Adipocyte (in vitro differentiated cells): ENCODE measurements around the gene RAPGEF2.
"Not testable (repeated sequence)": the region's sequence is repeated elsewhere in the genome, so short reads cannot be mapped to it uniquely, and the experiment has no call there.

Source experiments
- DNase-seq: peaks from one replicate; pipeline ENCODE4 v3.0.0-alpha.2; 2015; ENCODE audit warnings: low read depth
- H3K27me3 ChIP-seq: replicated peaks from 2 replicates; pipeline ENCODE4 v1.7.0; 2013; ENCODE audit warnings: mild to moderate bottlenecking, low read length, moderate library complexity; ENCODE audit not compliant: control insufficient read depth, insufficient read depth
- H3K36me3 ChIP-seq: 2 replicates; pipeline ENCODE4 v1.7.0; 2013; ENCODE audit warnings: low read length, mild to moderate bottlenecking, moderate library complexity; ENCODE audit not compliant: control insufficient read depth, insufficient read depth, severe bottlenecking
- H3K4me1 ChIP-seq: 2 replicates; pipeline ENCODE4 v1.7.0; 2013; ENCODE audit warnings: mild to moderate bottlenecking, low read length, moderate library complexity; ENCODE audit not compliant: control insufficient read depth, insufficient read depth
- H3K4me3 ChIP-seq: 2 replicates; pipeline ENCODE4 v1.7.0; 2013; ENCODE audit warnings: mild to moderate bottlenecking, low read length, moderate library complexity
- H3K9ac ChIP-seq: 2 replicates; pipeline ENCODE4 v1.7.0; 2013; ENCODE audit warnings: mild to moderate bottlenecking, low read length, moderate library complexity
- H3K9me3 ChIP-seq: 2 replicates; pipeline ENCODE4 v1.7.0; 2013; ENCODE audit warnings: mild to moderate bottlenecking, low read length, moderate library complexity; ENCODE audit not compliant: control insufficient read depth

Gene RAPGEF2

DNA sequence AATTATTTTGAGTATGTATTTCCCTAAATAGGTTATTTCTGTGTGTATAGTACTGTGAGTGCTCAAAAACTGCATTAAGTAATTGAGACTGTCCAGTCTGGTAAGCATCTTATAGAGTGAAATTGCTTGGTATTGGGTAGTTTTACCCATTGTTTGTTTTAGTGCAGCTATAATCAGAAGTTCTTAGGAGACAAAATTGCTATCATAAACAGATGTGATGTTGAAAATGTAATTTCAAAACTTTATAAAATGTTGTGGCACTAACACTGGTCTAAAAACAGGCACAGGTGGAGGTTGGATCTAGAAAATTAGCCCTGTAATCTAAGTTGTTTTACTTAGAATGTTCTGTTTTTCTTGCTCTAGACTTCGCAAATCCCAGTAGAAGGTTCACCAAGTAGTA is 46.8 kb downstream of the RAPGEF2 start:
- Histone ChIP-seq H3K4me1 (peaks cover 3% of the 10 kb centered on the region), H3K9me3 (no peaks in the 10 kb centered on the region), H3K36me3 (no peaks in the 10 kb centered on the region), H3K27me3 (no peaks in the 10 kb centered on the region), H3K9ac (no peak overlapping the region), H3K4me3 (no peak overlapping the region)
- DNase-seq = no peak

DNA sequence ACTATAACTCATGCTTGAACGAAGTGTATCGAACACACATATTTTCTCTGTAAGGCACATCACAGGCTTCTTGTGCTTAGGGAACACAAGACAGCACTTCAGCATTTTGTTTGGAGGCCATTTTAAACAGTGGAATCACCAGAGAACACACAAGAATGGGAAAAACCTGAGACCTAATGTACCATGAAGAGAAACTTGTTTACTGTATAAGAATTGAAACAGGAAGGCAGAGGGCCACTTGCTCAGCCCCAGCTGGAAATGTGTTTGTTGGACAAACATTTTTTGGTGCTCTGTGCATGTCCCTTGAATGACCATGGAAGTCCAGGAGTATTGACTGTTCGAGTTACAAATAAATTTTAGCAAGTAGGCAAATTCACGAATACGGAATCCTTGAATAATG is 47.5 kb downstream of the RAPGEF2 start:
- Histone ChIP-seq H3K4me1 (peaks cover 3% of the 10 kb centered on the region), H3K4me3 (no peak overlapping the region), H3K27me3 (no peaks in the 10 kb centered on the region), H3K36me3 (no peaks in the 10 kb centered on the region), H3K9ac (no peak overlapping the region), H3K9me3 (no peaks in the 10 kb centered on the region)
- no peak for DNase-seq

DNA sequence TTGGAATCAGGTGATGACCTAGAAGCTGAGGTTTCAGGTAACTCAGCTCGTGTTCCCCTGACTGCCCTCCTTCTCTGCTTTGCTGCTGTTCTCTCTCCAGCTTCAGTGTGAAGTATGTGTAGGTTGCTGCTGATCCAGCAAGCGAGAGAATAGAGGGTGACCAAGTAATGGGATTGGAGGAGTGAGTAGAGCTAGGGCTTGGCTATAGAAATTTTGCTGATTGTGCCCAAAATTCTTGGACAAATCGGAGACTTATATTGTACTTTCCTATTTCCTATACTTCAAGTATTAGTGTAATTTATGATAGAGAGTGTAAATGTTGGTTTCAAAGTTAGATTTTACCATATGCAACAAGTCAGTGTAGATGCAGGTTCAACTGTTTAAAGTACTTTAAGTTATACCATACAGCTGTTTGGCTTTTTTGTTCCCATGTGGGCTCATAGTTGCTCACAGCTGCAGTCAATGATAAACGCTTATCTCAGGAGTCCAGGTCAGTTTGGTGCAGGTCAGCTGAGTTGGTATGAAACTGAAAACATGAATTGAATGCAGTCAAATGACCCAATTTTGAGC is 48.0 kb downstream of the RAPGEF2 start:
- no peaks in the 10 kb centered on the region for H3K27me3 ChIP-seq
- H3K4me3 ChIP-seq = no peak overlapping the region
- peaks cover 3% of the 10 kb centered on the region for H3K4me1 ChIP-seq
- no peak for DNase-seq
- H3K36me3 ChIP-seq = no peaks in the 10 kb centered on the region
- H3K9ac ChIP-seq = no peak overlapping the region
- no peaks in the 10 kb centered on the region for H3K9me3 ChIP-seq

- no peak overlapping the region for H3K9ac ChIP-seq
- no peak for DNase-seq
- H3K4me1 ChIP-seq = no peaks in the 10 kb centered on the region
- no peaks in the 10 kb centered on the region for H3K27me3 ChIP-seq
- no peaks in the 10 kb centered on the region for H3K36me3 ChIP-seq
- H3K4me3 ChIP-seq = no peak overlapping the region
- no peaks in the 10 kb centered on the region for H3K9me3 ChIP-seq
These were observed 48.8 kb downstream of the RAPGEF2 start for GRCh38 chr4:159151689-159152088.

- H3K27me3 ChIP-seq = no peaks in the 10 kb centered on the region
- no peaks in the 10 kb centered on the region for H3K36me3 ChIP-seq
- no peak overlapping the region for H3K9ac ChIP-seq
- no peaks in the 10 kb centered on the region for H3K9me3 ChIP-seq
- H3K4me3 ChIP-seq = no peak overlapping the region
- H3K4me1 ChIP-seq = no peaks in the 10 kb centered on the region
- DNase-seq = no peak
These were observed 49.3 kb downstream of the RAPGEF2 start for GRCh38 chr4:159152181-159152580.

GRCh38 chr4:159153669-159154068 is 50.8 kb downstream of the RAPGEF2 start:
- H3K9me3 ChIP-seq = no peaks in the 10 kb centered on the region
- H3K27me3 ChIP-seq = no peaks in the 10 kb centered on the region
- H3K4me3 ChIP-seq = no peak overlapping the region
- DNase-seq = no peak
- H3K36me3 ChIP-seq = no peaks in the 10 kb centered on the region
- no peaks in the 10 kb centered on the region for H3K4me1 ChIP-seq
- no peak overlapping the region for H3K9ac ChIP-seq

GRCh38 chr4:159155119-159155518 is 52.2 kb downstream of the RAPGEF2 start:
- no peaks in the 10 kb centered on the region for H3K4me1 ChIP-seq
- no peaks in the 10 kb centered on the region for H3K9me3 ChIP-seq
- H3K36me3 ChIP-seq = no peaks in the 10 kb centered on the region
- no peak overlapping the region for H3K4me3 ChIP-seq
- H3K27me3 ChIP-seq = no peaks in the 10 kb centered on the region
- H3K9ac ChIP-seq = no peak overlapping the region
- DNase-seq = no peak

DNA sequence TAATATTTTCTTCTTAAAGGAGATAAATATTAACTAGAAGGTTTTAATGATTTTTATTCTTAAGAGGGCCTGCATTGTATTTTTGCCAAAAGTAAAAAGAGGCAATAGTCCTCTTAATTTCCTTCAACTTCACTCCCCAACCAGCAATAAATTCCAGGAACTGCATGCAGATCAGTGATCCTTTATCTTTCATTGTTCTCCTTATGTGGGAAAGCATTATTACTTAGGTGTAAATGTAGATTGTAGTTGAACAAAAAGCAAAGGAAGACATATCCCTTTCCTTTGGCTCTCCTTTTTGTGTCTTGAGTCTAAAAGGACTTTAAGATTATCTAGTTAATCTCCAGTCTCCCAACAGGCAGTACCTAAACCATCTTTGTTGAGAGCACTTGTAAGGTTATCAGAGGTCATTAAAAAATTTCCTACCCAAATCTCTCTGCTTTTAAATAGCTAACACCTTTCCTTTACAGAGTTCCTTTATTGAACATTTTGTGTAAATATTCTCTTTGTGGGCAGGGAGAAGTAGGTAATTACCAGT is 55.3 kb downstream of the RAPGEF2 start:
- Histone ChIP-seq H3K4me3 (no peak overlapping the region), H3K9ac (no peak overlapping the region), H3K27me3 (no peaks in the 10 kb centered on the region), H3K9me3 (no peaks in the 10 kb centered on the region), H3K4me1 (no peaks in the 10 kb centered on the region), H3K36me3 (no peaks in the 10 kb centered on the region)
- no peak for DNase-seq

DNA sequence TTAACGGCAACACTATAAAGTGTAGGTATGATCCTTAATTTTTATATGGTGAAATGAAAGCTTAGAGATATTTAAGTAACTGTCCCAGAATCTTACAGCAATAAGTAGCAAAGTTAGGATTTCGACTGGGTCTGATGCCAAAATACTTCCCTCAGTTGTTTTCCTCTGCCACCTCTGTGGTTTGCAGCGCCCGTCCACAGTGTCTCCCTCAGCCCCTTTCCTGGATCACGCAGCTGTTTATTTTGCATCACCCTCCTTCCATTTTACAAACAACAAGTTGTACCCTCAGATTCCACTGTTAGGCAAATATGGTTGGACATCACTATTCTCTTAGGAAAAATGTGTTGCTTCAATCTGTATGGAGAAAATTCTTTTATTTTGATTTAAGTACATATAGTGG is 56.1 kb downstream of the RAPGEF2 start:
- Histone ChIP-seq H3K36me3 (no peaks in the 10 kb centered on the region), H3K9ac (no peak overlapping the region), H3K4me3 (no peak overlapping the region), H3K9me3 (no peaks in the 10 kb centered on the region), H3K4me1 (no peaks in the 10 kb centered on the region), H3K27me3 (no peaks in the 10 kb centered on the region)
- DNase-seq = no peak

GRCh38 chr4:159159611-159160010 is 56.7 kb downstream of the RAPGEF2 start:
- Histone ChIP-seq H3K4me1 (no peaks in the 10 kb centered on the region), H3K36me3 (no peaks in the 10 kb centered on the region), H3K9me3 (no peaks in the 10 kb centered on the region), H3K27me3 (no peaks in the 10 kb centered on the region), H3K4me3 (no peak overlapping the region), H3K9ac (no peak overlapping the region)
- no peak for DNase-seq

GRCh38 chr4:159160242-159160641 is 57.4 kb downstream of the RAPGEF2 start:
- Histone ChIP-seq H3K4me1 (no peaks in the 10 kb centered on the region), H3K4me3 (no peak overlapping the region), H3K9me3 (no peaks in the 10 kb centered on the region), H3K36me3 (no peaks in the 10 kb centered on the region), H3K9ac (no peak overlapping the region), H3K27me3 (no peaks in the 10 kb centered on the region)
- DNase-seq = peak; percentile 84

- not testable (repeated sequence) for DNase-seq, H3K4me3 ChIP-seq, H3K9ac ChIP-seq, H3K27me3 ChIP-seq, H3K36me3 ChIP-seq, H3K4me1 ChIP-seq, H3K9me3 ChIP-seq
These were observed 58.6 kb downstream of the RAPGEF2 start for GRCh38 chr4:159161436-159161835.
